Muscle of arm (tissue), 12 donors: ENCODE results near the gene MGAT5. TPM values are rescaled to one million over a fixed set of nuclear protein-coding genes. Genes with fewer than 3 reads are reported as not detected.

Experiments
- DNase-seq: peaks from one replicate; pipeline ENCODE4 v3.0.0-alpha.2; 2013
- polyA plus RNA-seq, 12 donors: library from polyadenylated mRNA; unstranded; fragments of 120-200 nt; gene quantifications; one replicate each; pipeline ENCODE4 v1.2.1, GENCODE V29; 2013; ENCODE audit not compliant: insufficient read length in 12 of 12

MGAT5 gene
- polyA plus RNA-seq, 12 donors: 15.9 to 25.1 (median 20.2) TPM; not detected in 1

DNA sequence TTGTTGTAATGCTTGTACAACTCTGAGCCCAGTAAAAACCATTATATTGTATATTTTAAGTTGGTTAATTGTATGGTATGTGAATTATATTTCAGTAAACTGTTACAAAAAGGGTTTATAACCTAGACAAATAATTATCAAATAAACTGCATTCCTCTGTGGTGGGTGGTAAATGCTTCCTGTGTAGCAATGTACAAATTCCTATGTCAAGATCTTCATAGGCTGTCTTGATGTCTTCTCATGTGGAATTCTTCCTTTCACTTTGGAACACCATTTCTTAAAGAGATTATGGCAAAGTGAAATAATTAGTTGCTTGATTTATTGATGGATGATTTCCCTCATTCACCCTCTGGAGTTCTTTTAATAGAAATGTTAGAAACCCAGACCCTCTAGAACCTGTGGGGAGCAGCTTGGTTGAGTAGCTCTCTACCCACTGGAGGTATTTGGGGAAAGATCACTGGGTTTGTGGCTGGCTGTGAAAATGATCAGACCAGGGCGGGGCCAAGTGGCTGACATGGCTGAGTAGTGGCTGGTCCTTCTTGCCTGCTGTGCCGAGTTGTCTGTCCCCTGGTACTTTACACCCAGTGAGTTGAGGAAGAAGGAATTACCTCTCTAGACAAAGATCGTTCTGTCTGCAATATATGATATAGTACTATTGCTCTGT lies 22.4 kb upstream of the MGAT5 start:
- no peak for DNase-seq

GRCh38 chr2:134231965-134232340 lies 21.9 kb upstream of the MGAT5 start:
- DNase-seq: no peak

DNA sequence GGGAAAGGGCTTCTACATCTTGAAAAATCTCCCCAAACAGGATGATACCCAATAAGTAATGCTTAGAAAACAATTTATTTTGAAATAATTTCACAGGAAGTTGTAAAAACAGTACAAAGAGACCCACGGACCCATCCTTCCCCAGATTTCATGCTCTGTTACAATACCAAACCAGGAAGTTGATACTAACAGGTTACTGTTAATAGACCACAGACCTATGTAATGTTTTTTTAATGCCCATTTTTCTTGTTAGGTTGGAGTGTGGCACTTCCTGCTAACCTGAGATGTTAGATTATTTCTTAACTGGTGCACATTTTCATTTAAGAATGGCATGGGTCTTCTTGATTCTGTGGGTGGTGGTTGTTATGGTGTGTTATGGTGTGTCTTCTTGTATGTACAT lies 21.4 kb upstream of the MGAT5 start:
- DNase-seq: no peak

DNA sequence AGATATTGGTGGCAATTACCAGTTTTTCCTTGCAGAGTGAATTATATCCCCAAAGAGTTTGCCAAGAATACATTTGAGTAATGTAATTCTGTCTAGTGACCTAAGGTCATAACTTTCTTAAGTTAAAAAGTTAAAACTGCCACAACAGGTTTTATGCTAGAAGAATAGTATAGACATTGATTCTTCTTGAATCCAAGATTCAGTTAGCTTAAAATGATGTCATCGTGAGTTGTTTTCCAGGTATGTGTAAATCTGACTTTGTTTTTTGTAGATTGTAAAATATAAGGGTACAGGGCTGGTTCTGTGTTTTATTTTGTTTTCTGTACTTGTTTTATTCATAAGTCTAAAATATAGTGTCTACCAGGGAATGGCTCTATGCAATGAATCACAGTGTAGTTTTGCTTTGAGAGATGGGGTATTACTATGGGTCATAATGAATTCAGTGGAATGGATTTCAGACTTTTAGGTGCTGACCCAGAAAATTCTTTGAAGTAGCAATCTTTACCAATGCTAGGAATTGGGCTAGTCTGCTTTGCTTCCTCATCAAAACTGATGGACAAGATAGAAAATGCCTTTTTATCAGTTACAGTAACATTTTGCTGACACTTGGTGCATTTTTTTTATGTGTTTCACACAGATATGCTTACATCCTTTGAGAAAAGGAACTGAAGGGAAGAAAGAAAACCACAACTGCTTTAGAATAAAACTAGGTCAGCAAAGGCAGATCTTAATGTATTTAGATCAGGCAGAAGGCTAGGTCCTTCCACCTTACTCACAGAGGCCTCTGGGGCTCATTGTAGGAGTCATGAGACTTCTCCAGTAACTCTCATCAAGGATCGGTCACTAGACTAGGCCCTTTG lies 20.8 kb upstream of the MGAT5 start:
- no peak for DNase-seq

DNA sequence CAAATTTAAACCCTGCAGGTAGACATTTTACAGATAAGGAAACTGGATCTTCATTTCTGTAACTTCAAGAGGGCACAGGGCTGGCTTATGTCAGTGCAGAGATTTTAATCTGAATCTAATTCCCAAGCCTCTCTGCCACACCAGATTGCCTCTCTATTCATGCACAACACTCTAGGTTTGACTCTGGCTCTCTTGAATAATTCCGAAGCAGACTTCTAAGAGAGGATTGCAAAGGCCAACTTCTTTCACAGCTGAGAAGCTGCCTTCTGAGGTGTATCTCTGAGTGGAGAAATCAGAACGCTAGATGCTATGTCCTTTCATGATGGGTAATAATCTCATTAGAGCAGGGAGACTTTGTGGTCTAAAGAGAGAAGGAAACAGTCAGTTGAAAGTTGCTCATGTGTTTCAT lies 20.1 kb upstream of the MGAT5 start:
- DNase-seq: no peak

- no peak for DNase-seq
Observed at GRCh38 chr2:134234535-134234934, 19.3 kb upstream of the MGAT5 start.

GRCh38 chr2:134235510-134236144 lies 18.2 kb upstream of the MGAT5 start:
- no peak for DNase-seq

- DNase-seq: no peak
Observed at GRCh38 chr2:134238371-134238770, 15.5 kb upstream of the MGAT5 start.

GRCh38 chr2:134240061-134240460 lies 13.8 kb upstream of the MGAT5 start:
- DNase-seq: no peak

- no peak for DNase-seq
Observed at GRCh38 chr2:134241911-134242310, 12.0 kb upstream of the MGAT5 start.

- no peak for DNase-seq
Observed at GRCh38 chr2:134243244-134243643, 10.6 kb upstream of the MGAT5 start.

DNA sequence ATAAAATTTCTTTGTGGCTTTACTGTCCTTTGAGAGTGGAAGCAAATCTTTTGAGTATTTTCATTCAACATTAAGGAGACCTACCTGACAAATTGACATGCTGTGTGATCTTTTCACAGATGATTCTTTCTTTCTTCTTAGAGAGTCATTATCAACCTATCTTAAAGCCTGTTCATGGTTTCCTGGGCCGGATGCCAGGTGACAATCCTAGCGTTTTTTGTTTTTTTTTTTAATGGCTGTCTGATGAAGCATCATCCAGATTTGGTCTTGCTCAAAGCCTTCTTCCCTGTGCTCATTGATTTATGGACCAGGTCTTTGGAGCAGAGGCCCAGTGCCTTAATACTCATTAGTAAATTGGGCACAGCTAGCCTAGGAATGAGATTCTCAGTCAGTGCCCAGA lies 9.8 kb upstream of the MGAT5 start:
- DNase-seq: no peak

GRCh38 chr2:134244587-134244986 lies 9.3 kb upstream of the MGAT5 start:
- no peak for DNase-seq

DNA sequence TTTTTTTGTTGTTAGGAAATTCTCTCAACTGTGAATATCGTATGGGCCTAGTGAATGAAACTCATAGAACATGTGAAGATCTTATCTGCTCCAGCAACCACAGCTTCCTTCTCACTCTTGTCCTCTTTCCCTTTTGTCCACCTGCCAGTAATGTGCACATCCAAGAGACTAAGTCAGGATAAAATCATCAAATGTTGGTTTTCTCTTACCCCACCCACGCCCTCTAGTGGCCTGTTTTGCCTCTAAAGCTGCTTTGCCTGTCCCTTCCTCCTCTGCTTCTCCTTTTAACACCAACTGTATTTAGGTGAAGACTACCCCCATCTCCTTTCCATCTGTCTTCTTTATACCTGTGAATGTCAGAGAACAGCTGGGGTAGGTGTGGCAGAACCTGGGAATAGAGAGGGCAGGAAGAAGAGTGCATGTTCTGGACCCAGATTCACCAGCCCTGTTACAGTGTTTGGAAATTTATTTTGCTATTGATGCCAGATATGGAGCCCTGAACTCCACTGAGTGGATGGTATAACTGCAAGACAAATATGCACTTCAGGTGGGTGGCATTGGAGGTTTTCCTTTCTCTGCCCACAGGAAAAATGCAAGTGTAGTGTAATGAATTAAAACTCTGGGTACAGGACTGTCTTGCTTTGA lies 8.4 kb upstream of the MGAT5 start:
- peak; percentile 60 for DNase-seq

DNA sequence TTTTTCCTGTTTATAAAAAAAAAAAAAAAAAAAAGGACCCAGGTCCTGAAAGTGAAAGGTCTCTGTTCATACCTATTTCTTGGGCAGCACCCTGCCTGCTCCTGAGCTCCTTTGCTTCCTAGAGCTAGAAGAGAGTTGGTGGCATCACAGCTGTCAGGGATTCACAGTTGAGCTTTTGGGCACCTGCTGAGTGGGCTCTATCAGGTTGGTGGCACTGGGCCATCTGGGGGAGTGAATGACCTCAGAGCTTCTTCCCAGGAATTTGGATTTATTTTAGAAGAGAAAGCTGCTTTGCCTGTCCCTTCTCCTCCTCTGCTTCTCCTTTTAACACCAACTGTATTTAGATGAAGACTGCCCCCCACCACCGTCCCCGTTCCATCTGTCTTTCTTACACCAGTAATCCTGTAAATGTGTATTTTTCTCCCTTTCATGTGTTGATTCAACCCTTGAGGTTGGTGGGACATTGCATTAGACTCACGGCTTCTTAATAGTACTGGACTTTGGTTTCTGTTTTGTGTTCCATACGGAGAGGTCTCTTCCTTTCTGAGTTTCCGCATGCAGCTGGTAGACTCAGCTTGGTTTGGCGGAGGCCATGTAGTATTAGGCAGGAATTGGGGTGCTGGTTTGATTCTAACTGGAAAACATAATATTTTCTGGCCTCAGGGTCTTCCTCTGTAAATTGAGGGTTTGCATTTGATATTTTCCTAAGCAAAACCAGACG lies 7.6 kb upstream of the MGAT5 start:
- DNase-seq: no peak

GRCh38 chr2:134247679-134248078 lies 6.2 kb upstream of the MGAT5 start:
- DNase-seq: no peak

DNA sequence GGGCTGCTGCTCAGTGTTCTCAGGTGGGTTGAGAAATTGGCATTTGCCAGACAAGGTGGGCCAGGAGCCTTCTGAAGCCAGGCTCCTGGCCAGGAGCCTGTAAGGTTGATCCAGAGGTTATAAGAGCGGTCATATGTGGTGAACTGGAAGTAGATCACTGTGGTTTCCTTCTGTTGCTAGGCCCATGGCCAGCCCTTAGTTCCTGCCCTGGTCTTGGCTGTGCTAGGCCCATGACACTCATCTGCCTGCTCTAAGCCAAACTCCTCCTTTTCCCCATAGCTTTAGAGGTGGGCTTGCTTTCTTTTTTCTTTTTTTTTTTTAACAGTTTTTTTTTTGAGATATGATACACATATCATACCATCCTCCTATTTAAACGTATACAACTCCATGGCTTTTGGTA lies 5.0 kb upstream of the MGAT5 start:
- no peak for DNase-seq

- DNase-seq: no peak
Observed at GRCh38 chr2:134249755-134250154, 4.1 kb upstream of the MGAT5 start.

GRCh38 chr2:134250840-134251461 lies 2.9 kb upstream of the MGAT5 start:
- DNase-seq: no peak

GRCh38 chr2:134252092-134252750 lies 1.7 kb upstream of the MGAT5 start:
- DNase-seq: no peak
